Omental fat pad (tissue), 4 donors: ENCODE data around the gene TATDN3. TPM values are rescaled to one million over a fixed set of nuclear protein-coding genes. Genes with fewer than 3 reads are reported as not detected.
A peak's percentile ranks its signal among the peaks of the same experiment; 100 is the strongest.

Experiments
- ATAC-seq: fragments of 150-250 bp; one replicate; pipeline ENCODE4 v1.9.1; 2016; ENCODE audit warnings: mild to moderate bottlenecking, moderate library complexity; ENCODE audit not compliant: low FRiP score
- DNase-seq: peaks from one replicate; pipeline ENCODE4 v3.0.0-alpha.2; 2019; ENCODE audit warnings: low spot score
- total RNA-seq, 4 donors: library from RNA; depleted of rRNA; stranded (reverse); fragments of >200 nt; gene quantifications; one replicate each; pipeline ENCODE4 v1.1.0, GENCODE V29; 2016
- TF ChIP-seq, protein P1 (sequence below), 3 donors: fragments of 450-650 bp; IDR thresholded peaks; one replicate each; pipeline ENCODE4 v1.5.1; 2016 to 2017; ENCODE audit warnings: antibody characterized with exemption in 3 of 3, mild to moderate bottlenecking in 3 of 3, moderate library complexity in 2 of 3

TATDN3 gene
- total RNA-seq, 4 donors from 2014 or later, result 10.1 to 15.9 (median 13.3) TPM

DNA sequence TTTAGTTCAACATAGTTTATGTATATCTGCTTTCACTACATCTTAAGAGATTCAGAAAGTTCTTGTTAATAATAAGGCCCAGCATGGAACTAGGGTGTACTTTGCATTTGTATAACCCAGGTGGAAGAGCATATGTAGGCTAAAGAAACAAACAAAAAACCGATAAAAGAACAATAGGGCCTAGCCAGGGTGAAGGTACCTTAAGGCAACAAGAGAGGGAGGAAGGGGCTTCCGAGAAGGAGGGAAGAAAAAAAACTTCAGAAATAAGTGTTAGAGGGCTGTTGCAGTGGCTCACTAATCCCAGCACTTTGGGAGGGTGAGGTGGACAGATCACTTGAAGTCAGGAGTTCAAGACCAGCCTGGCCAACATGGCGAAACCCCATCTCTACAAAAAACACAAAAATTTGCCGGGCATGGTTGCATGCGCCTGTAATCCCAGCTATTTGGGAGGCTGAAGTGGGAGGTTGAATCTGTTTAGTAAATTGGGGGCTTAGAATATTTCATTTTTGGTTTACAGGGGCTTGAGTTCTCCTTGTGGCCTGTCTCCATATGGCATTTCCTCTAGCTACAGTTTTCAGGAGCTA lies 60.5 kb downstream of the TATDN3 start:
- TF ChIP-seq, protein P1, sequence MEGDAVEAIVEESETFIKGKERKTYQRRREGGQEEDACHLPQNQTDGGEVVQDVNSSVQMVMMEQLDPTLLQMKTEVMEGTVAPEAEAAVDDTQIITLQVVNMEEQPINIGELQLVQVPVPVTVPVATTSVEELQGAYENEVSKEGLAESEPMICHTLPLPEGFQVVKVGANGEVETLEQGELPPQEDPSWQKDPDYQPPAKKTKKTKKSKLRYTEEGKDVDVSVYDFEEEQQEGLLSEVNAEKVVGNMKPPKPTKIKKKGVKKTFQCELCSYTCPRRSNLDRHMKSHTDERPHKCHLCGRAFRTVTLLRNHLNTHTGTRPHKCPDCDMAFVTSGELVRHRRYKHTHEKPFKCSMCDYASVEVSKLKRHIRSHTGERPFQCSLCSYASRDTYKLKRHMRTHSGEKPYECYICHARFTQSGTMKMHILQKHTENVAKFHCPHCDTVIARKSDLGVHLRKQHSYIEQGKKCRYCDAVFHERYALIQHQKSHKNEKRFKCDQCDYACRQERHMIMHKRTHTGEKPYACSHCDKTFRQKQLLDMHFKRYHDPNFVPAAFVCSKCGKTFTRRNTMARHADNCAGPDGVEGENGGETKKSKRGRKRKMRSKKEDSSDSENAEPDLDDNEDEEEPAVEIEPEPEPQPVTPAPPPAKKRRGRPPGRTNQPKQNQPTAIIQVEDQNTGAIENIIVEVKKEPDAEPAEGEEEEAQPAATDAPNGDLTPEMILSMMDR (IDR thresholded peaks at IDR 0.05), result no peak
- ATAC-seq, result no peak
- DNase-seq, result no peak

DNA sequence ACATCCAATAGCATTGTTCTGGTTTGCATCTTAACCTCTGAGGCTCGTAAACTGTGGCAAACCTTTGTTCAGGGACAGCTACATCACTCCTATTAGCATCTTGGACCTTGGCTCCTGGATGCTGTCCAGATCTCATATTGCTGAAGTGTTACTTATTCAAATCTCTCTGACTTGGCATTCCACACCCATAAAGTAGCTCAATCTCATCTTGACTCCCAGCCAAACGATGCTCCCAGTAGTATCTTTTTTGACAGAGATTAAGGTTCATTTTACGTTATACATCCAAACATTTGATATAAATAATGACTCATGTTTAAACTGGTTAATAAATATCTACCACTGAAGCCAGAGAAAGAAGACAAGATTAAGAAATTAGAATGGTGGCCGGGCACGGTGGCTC lies 62.0 kb downstream of the TATDN3 start:
- DNase-seq (no peak), ATAC-seq (no peak)
- TF ChIP-seq, protein P1 (IDR thresholded peaks at IDR 0.05), result no peak

DNA sequence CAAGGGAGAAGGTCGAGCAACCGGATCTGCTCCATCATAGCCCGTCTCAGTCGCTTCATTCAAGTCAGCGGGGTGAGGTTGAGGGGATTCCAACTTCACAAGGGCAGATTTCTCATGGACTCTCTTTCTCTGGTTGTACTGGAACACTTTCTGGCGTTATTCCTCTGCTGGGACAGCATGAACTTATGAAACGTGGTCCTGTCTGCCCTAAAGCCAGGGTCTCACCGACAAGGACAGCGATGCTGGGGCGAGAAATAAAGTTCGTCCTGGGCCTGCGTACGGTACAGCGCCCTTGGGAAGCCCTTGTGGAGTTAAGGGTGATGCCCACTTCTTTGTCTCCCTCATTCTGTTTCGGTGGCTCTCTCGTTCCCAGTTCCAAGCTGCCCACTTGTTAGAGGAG lies 65.1 kb downstream of the TATDN3 start:
- DNase-seq (no peak), ATAC-seq (no peak)
- TF ChIP-seq, protein P1 (IDR thresholded peaks at IDR 0.05), result no peak

DNA sequence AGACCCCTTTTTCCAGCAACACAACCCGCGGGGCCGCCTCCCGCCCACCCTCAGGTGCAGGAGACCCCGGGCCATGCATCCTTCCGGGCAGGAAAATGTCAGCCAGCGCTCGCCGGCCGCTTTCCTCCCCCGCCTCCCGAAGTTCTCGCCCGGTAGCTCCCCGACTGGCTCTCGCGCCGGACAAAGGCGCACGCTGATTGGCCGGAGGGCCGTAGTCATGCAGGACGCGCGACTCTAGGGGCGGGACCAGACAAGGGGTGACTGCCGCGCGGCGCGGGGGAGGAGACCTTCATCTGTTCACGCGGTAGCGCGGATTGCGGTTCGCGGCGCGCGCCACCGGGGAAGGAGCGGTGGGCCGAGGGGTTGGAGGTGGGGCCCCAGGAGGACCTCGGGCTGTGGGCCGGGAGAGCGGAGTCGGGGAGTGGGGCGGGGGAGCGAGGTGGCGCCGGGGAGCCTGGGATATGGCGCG lies 66.3 kb downstream of the TATDN3 start, which contains the start of gene FLVCR1:
Gene FLVCR1, plus strand, starts transcription at position 284 of the 469 bp plus-strand sequence. Its CDS starts 178 bp downstream, at position 462.
- peak; percentile 99 for ATAC-seq
- TF ChIP-seq, protein P1 (IDR thresholded peaks at IDR 0.05), result no peak
- DNase-seq, result peak; percentile 92

DNA sequence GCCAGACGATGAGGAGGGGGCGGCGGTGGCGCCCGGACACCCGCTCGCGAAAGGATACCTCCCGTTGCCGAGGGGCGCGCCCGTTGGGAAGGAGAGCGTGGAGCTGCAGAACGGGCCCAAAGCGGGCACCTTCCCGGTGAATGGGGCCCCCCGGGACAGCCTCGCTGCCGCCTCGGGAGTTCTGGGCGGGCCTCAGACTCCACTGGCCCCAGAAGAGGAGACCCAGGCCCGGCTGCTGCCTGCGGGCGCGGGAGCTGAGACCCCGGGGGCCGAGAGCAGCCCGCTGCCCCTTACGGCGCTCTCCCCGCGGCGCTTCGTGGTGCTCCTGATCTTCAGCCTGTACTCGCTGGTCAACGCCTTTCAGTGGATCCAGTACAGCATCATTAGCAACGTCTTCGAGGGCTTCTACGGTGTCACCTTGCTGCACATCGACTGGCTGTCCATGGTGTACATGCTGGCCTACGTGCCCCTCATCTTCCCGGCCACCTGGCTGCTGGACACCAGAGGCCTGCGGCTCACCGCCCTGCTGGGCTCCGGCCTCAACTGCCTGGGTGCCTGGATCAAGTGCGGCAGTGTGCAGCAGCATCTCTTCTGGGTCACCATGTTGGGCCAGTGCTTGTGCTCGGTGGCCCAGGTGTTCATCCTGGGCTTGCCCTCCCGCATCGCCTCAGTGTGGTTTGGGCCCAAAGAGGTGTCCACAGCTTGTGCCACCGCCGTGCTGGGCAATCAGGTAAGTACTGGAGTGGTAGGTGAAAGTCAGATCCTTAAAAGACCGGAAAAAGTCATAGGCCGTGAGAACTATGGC lies 67.0 kb downstream of the TATDN3 start:
- ATAC-seq (peak; percentile 57), DNase-seq (no peak)
- TF ChIP-seq, protein P1 (IDR thresholded peaks at IDR 0.05), result no peak

DNA sequence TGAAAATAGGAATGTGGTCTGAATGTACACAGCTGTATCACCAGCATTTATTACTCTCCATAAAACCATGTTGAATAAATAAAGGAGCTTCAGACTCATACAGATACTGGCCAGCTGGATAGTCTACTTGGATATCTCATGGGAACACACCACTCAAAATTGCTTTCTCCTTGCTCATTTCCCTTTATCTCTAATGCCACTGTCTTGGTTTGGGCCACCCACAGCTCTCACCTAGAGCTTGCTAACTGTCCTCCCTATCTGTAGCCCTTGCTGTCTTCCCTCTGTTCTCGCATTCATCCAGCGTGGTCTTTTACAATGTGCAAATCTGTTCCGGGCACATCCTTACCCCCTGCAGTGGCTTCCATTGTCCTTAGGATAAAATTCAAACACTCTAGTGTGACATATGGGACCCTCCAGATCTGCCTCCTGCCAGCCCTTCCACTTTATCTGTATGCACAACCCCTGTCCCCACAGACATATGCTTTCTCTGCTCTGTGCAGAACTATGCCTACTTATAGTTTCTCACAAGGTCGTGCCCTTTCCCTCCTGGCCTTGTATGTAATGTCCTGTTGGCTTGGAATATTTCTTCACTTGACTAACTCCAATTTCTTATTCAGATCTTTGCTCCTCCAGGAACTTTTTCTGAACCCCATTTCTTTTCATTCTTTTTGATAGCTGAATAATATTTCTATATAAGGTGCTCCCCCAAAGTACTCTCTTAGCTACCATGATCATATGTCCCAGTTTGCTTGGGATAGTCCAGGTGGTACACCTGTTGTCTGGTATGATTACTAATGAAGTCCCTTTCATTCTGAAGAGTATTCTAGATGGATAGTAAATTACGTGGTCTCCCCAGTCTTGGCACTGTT lies 69.3 kb downstream of the TATDN3 start:
- no peak for ATAC-seq
- DNase-seq, result no peak
- TF ChIP-seq, protein P1 (IDR thresholded peaks at IDR 0.05), result no peak
